Measurements from ENCODE around the gene RRP1. TPM values are rescaled to one million over a fixed set of nuclear protein-coding genes. Genes with fewer than 3 reads are reported as not detected.

The RRP1 gene
- polyA plus RNA-seq, 1 of the 3 experiments (the other 2 are of a cell fraction): 22.7 TPM

- H3K36me3 ChIP-seq (replicated peaks in 1 of 2; ENCODE audit: control insufficient read depth in 1 of 2, insufficient read depth in 2 of 2, low read length in 1 of 2): peaks cover 28 to 88% of the 10 kb centered on the region in 2 experiments
- no peak overlapping the region for H3K9ac ChIP-seq
- no peaks in the 10 kb centered on the region for H3K4me1 ChIP-seq (ENCODE audit: control insufficient read depth in 1 of 2, insufficient read depth in 2 of 2, low read depth in 1 of 2, low read length in 1 of 2)
- 94% methylated on average over 9 of the region's 19 CpGs for WGBS (ENCODE audit: low lambda C conversion rate)
- H3K79me2 ChIP-seq (ENCODE audit: insufficient read depth): peaks cover 20% of the 10 kb centered on the region
- H3K27me3 ChIP-seq (ENCODE audit: insufficient read depth): no peaks in the 10 kb centered on the region
- no peaks in the 10 kb centered on the region for H4K20me1 ChIP-seq (ENCODE audit: insufficient read depth)
- H3F3A ChIP-seq (replicated peaks; ENCODE audit: insufficient read depth): no peaks in the 10 kb centered on the region
- no peak for TF ChIP-seq EP300 (IDR thresholded peaks at IDR 0.05; ENCODE audit: borderline replicate concordance in 1 of 2, low read depth in 1 of 2, low read length in 1 of 2)
- TF ChIP-seq, protein P1, sequence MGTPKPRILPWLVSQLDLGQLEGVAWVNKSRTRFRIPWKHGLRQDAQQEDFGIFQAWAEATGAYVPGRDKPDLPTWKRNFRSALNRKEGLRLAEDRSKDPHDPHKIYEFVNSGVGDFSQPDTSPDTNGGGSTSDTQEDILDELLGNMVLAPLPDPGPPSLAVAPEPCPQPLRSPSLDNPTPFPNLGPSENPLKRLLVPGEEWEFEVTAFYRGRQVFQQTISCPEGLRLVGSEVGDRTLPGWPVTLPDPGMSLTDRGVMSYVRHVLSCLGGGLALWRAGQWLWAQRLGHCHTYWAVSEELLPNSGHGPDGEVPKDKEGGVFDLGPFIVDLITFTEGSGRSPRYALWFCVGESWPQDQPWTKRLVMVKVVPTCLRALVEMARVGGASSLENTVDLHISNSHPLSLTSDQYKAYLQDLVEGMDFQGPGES (IDR thresholded peaks at IDR 0.05; ENCODE audit: low read depth, low read length): no peak
- TF ChIP-seq USF1 (IDR thresholded peaks at IDR 0.05; ENCODE audit: borderline replicate concordance, low read depth): no peak
- no peak for TF ChIP-seq YY1 (IDR thresholded peaks at IDR 0.05; ENCODE audit: low read depth)
- TF ChIP-seq, protein P2, sequence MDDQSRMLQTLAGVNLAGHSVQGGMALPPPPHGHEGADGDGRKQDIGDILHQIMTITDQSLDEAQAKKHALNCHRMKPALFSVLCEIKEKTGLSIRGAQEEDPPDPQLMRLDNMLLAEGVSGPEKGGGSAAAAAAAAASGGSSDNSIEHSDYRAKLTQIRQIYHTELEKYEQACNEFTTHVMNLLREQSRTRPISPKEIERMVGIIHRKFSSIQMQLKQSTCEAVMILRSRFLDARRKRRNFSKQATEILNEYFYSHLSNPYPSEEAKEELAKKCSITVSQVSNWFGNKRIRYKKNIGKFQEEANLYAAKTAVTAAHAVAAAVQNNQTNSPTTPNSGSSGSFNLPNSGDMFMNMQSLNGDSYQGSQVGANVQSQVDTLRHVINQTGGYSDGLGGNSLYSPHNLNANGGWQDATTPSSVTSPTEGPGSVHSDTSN (IDR thresholded peaks at IDR 0.05): no peak
- TF ChIP-seq CHD2 (IDR thresholded peaks at IDR 0.05; ENCODE audit: low read length, partially characterized antibody): no peak
- no peak for TF ChIP-seq GATA2 (CRISPR knock-in tag; IDR thresholded peaks at IDR 0.05)
- TF ChIP-seq TEAD4 (IDR thresholded peaks at IDR 0.05; ENCODE audit: borderline replicate concordance, insufficient read depth): no peak
- TF ChIP-seq MEF2A (IDR thresholded peaks at IDR 0.05; ENCODE audit: borderline replicate concordance, low read depth): no peak
- no peak for TF ChIP-seq ELF1 (IDR thresholded peaks at IDR 0.05)
- TF ChIP-seq, protein P3, sequence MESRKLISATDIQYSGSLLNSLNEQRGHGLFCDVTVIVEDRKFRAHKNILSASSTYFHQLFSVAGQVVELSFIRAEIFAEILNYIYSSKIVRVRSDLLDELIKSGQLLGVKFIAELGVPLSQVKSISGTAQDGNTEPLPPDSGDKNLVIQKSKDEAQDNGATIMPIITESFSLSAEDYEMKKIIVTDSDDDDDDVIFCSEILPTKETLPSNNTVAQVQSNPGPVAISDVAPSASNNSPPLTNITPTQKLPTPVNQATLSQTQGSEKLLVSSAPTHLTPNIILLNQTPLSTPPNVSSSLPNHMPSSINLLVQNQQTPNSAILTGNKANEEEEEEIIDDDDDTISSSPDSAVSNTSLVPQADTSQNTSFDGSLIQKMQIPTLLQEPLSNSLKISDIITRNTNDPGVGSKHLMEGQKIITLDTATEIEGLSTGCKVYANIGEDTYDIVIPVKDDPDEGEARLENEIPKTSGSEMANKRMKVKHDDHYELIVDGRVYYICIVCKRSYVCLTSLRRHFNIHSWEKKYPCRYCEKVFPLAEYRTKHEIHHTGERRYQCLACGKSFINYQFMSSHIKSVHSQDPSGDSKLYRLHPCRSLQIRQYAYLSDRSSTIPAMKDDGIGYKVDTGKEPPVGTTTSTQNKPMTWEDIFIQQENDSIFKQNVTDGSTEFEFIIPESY (IDR thresholded peaks at IDR 0.05; ENCODE audit: borderline replicate concordance, low read depth): no peak
- TF ChIP-seq EZH2phosphoT487 (IDR thresholded peaks at IDR 0.05; ENCODE audit: borderline replicate concordance, low read depth): no peak
- TF ChIP-seq, protein P4, sequence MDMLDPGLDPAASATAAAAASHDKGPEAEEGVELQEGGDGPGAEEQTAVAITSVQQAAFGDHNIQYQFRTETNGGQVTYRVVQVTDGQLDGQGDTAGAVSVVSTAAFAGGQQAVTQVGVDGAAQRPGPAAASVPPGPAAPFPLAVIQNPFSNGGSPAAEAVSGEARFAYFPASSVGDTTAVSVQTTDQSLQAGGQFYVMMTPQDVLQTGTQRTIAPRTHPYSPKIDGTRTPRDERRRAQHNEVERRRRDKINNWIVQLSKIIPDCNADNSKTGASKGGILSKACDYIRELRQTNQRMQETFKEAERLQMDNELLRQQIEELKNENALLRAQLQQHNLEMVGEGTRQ (IDR thresholded peaks at IDR 0.05; ENCODE audit: borderline replicate concordance, low read depth, low read length): no peak
- TF ChIP-seq FOXJ3 (CRISPR knock-in tag; IDR thresholded peaks at IDR 0.05): no peak
- TF ChIP-seq FOXM1 (IDR thresholded peaks at IDR 0.05; ENCODE audit: low read depth): no peak
- TF ChIP-seq GABPA (IDR thresholded peaks at IDR 0.05; ENCODE audit: low read depth): no peak
- no peak for TF ChIP-seq RFX5 (IDR thresholded peaks at IDR 0.05; ENCODE audit: low read length)
- TF ChIP-seq FOSL2 (IDR thresholded peaks at IDR 0.05; ENCODE audit: borderline replicate concordance, low read depth): no peak
- TF ChIP-seq RAD21 (IDR thresholded peaks at IDR 0.05; ENCODE audit: low read length): no peak
- no peak for TF ChIP-seq RXRA (IDR thresholded peaks at IDR 0.05; ENCODE audit: borderline replicate concordance, low read depth)
- H3K27ac ChIP-seq (ENCODE audit: low read depth in 2 of 2, low read length in 1 of 2): no peak overlapping the region
- ChIA-PET CTCF (interaction anchor here (1.1 kb wide), 1 partner anchor 13 kb away, joined by 4 read pairs; no protein-coding TSS in a partner anchor), POLR2A (no interaction called here)
- no peak for DNase-seq
- no peaks in the 10 kb centered on the region for H3K9me3 ChIP-seq
- no peak overlapping the region for H2AFZ ChIP-seq (ENCODE audit: low read depth)
- no peak overlapping the region for H3K4me2 ChIP-seq
- no peaks in the 10 kb centered on the region for H3K9me2 ChIP-seq
- H3K4me3 ChIP-seq (ENCODE audit: low read depth in 2 of 2, low read length in 1 of 2): no peak overlapping the region
Measured at GRCh38 chr21:43797415-43797814, 8.0 kb downstream of the RRP1 start.
